ENCODE data around the gene EYA4. TPM values are rescaled to one million over a fixed set of nuclear protein-coding genes. Genes with fewer than 3 reads are reported as not detected.

EYA4 gene
- total and polyA plus RNA-seq, 5 donors from 2014 or later = not detected

- no peaks in the 10 kb centered on the region for H3K9me3 ChIP-seq (ENCODE audit: control insufficient read depth in 2 of 2, low read length in 2 of 2)
- no peak overlapping the region for H3K4me3 ChIP-seq (ENCODE audit: low read depth, low read length)
- no peaks in the 10 kb centered on the region for H3K4me1 Mint-ChIP-seq
- no peaks in the 10 kb centered on the region for H3K36me3 ChIP-seq (ENCODE audit: control insufficient read depth, insufficient read depth, low read length)
- DNase-seq = no peak
- no peaks in the 10 kb centered on the region for H3K4me1 ChIP-seq (ENCODE audit: control insufficient read depth, insufficient read depth, low read length, poor library complexity, severe bottlenecking)
- H3K27me3 ChIP-seq (ENCODE audit: control insufficient read depth, insufficient read depth, low read length) = no peaks in the 10 kb centered on the region
- H3K4me3 Mint-ChIP-seq = no peak overlapping the region
- no peaks in the 10 kb centered on the region for H3K9me3 Mint-ChIP-seq
- ATAC-seq (ENCODE audit: low read depth in 2 of 2) = no peak
- no peak overlapping the region for H3K27ac Mint-ChIP-seq
- no peaks in the 10 kb centered on the region for H3K27me3 Mint-ChIP-seq
- H3K36me3 Mint-ChIP-seq = no peaks in the 10 kb centered on the region
- no peak overlapping the region for H3K27ac ChIP-seq (ENCODE audit: insufficient read depth, low read length, poor library complexity, severe bottlenecking)
Observed at GRCh38 chr6:133341607-133342158, 100.5 kb downstream of the EYA4 start.

DNA sequence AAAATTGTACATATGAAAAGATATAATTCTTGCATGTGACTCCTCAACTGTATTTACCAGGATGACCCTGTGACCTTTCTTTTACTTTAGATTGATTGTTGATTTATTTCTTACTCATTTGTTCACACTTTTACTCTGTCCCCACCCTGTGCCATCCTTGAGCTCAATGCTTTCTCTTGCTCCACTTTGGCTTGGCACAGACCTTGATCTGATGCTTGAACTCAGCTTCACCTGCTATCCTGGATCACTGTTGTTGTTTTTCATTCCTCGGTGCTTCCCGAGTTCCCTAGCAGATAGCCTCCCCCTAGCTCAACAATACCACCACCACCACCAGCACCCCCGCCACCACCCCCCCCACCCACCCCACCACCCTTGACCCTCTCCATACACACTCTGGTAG, 102.1 kb downstream of the EYA4 start:
- Histone ChIP-seq H3K36me3 (ENCODE audit: control insufficient read depth, insufficient read depth, low read length) (no peaks in the 10 kb centered on the region), H3K9me3 (ENCODE audit: control insufficient read depth in 2 of 2, low read length in 2 of 2) (no peaks in the 10 kb centered on the region), H3K27me3 (ENCODE audit: control insufficient read depth, insufficient read depth, low read length) (no peaks in the 10 kb centered on the region), H3K4me1 (ENCODE audit: control insufficient read depth, insufficient read depth, low read length, poor library complexity, severe bottlenecking) (no peaks in the 10 kb centered on the region), H3K27ac (ENCODE audit: insufficient read depth, low read length, poor library complexity, severe bottlenecking) (no peak overlapping the region), H3K4me3 (ENCODE audit: low read depth, low read length) (no peak overlapping the region)
- Mint-ChIP-seq H3K4me1 (no peaks in the 10 kb centered on the region), H3K27ac (no peak overlapping the region), H3K9me3 (no peaks in the 10 kb centered on the region), H3K4me3 (no peak overlapping the region), H3K36me3 (no peaks in the 10 kb centered on the region), H3K27me3 (no peaks in the 10 kb centered on the region)
- no peak for ATAC-seq (ENCODE audit: low read depth in 2 of 2)
- no peak for DNase-seq

DNA sequence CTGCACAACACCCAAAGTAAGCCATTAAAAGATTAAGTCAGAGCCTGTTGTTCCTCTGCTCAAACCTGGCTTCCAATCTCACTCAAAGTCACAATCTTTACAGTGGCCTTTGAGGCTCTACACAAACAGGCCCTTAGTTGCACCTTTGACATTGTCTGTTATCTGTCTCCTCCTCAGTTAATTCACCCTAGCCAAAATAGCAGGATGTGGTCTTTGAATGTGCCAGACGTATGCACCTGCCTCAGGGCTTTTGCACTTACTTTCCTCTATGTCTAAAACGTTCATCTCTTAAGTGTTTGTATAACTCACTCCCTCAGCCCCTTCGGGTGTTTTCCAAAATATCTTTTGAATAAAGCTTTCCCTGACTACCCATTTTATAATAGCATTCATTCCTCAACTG, 107.7 kb downstream of the EYA4 start:
- no peak overlapping the region for H3K27ac ChIP-seq (ENCODE audit: insufficient read depth, low read length, poor library complexity, severe bottlenecking)
- Mint-ChIP-seq H3K36me3 (no peaks in the 10 kb centered on the region), H3K4me1 (no peaks in the 10 kb centered on the region), H3K4me3 (no peak overlapping the region), H3K9me3 (peaks cover 0 to 2% (median 0%) of the 10 kb centered on the region in 7 donors), H3K27me3 (no peaks in the 10 kb centered on the region), H3K27ac (no peak overlapping the region)
- H3K4me1 ChIP-seq (ENCODE audit: control insufficient read depth, insufficient read depth, low read length, poor library complexity, severe bottlenecking) = no peaks in the 10 kb centered on the region
- no peak overlapping the region for H3K4me3 ChIP-seq (ENCODE audit: low read depth, low read length)
- ATAC-seq (ENCODE audit: low read depth in 2 of 2) = no peak
- DNase-seq = no peak
- no peaks in the 10 kb centered on the region for H3K9me3 ChIP-seq (ENCODE audit: control insufficient read depth in 2 of 2, low read length in 2 of 2)
- H3K36me3 ChIP-seq (ENCODE audit: control insufficient read depth, insufficient read depth, low read length) = no peaks in the 10 kb centered on the region
- H3K27me3 ChIP-seq (ENCODE audit: control insufficient read depth, insufficient read depth, low read length) = no peaks in the 10 kb centered on the region

DNA sequence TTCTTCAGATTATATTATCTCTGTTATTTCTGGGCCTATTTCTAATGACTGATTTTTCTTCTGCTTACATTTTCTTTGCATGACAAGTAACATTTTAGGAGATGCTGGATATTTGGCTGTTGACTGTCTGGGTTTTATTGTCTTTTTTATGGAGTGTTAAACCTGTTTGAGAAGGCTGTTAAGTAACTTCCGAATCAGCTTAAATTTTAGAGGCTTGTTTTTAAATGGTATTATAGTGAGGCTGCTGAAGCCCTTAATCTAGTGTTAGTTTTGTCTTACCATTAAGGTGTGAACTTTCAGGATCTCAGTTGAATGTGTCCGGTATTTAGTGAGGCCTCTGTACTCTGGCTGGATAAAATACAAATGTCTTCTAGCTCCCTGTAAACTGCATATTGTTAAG, 109.8 kb downstream of the EYA4 start:
- Histone ChIP-seq H3K36me3 (ENCODE audit: control insufficient read depth, insufficient read depth, low read length) (no peaks in the 10 kb centered on the region), H3K27ac (ENCODE audit: insufficient read depth, low read length, poor library complexity, severe bottlenecking) (no peak overlapping the region), H3K9me3 (ENCODE audit: control insufficient read depth in 2 of 2, low read length in 2 of 2) (no peaks in the 10 kb centered on the region), H3K4me3 (ENCODE audit: low read depth, low read length) (no peak overlapping the region), H3K27me3 (ENCODE audit: control insufficient read depth, insufficient read depth, low read length) (no peaks in the 10 kb centered on the region), H3K4me1 (ENCODE audit: control insufficient read depth, insufficient read depth, low read length, poor library complexity, severe bottlenecking) (no peaks in the 10 kb centered on the region)
- Mint-ChIP-seq H3K27ac (no peak overlapping the region), H3K4me1 (no peaks in the 10 kb centered on the region), H3K27me3 (no peaks in the 10 kb centered on the region), H3K4me3 (no peak overlapping the region), H3K36me3 (no peaks in the 10 kb centered on the region), H3K9me3 (peaks cover 0 to 3% (median 0%) of the 10 kb centered on the region in 7 donors)
- ATAC-seq (ENCODE audit: low read depth in 2 of 2) (no peak), DNase-seq (no peak)

DNA sequence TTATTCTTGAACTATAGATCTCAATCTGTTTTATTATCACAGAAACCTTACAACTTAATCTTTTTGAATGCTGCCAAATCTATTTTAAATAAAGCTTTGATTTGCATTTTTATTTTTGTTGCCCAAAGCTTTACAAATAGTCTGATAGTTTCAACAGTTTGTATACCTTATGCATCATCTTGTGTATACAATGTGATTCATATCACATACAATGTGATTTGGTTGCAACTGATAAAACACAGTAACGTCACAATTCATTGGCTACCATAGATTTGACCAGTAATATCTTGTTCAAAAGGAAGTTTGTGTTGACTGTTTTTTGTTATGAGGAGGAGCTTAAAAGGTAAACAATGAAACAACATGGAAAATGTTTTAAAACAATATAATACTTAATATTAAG, 110.9 kb downstream of the EYA4 start:
- DNase-seq = no peak
- Mint-ChIP-seq H3K4me3 (no peak overlapping the region), H3K27me3 (no peaks in the 10 kb centered on the region), H3K36me3 (no peaks in the 10 kb centered on the region), H3K4me1 (no peaks in the 10 kb centered on the region), H3K27ac (no peak overlapping the region), H3K9me3 (peaks cover 0 to 5% (median 0%) of the 10 kb centered on the region in 7 donors)
- Histone ChIP-seq H3K27me3 (ENCODE audit: control insufficient read depth, insufficient read depth, low read length) (no peaks in the 10 kb centered on the region), H3K4me1 (ENCODE audit: control insufficient read depth, insufficient read depth, low read length, poor library complexity, severe bottlenecking) (no peaks in the 10 kb centered on the region), H3K36me3 (ENCODE audit: control insufficient read depth, insufficient read depth, low read length) (no peaks in the 10 kb centered on the region), H3K27ac (ENCODE audit: insufficient read depth, low read length, poor library complexity, severe bottlenecking) (no peak overlapping the region), H3K4me3 (ENCODE audit: low read depth, low read length) (no peak overlapping the region), H3K9me3 (ENCODE audit: control insufficient read depth in 2 of 2, low read length in 2 of 2) (no peaks in the 10 kb centered on the region)
- no peak for ATAC-seq (ENCODE audit: low read depth in 2 of 2)

GRCh38 chr6:133353061-133353460, 111.9 kb downstream of the EYA4 start:
- no peaks in the 10 kb centered on the region for H3K4me1 Mint-ChIP-seq
- Histone ChIP-seq H3K4me1 (ENCODE audit: control insufficient read depth, insufficient read depth, low read length, poor library complexity, severe bottlenecking) (no peaks in the 10 kb centered on the region), H3K36me3 (ENCODE audit: control insufficient read depth, insufficient read depth, low read length) (no peaks in the 10 kb centered on the region), H3K27ac (ENCODE audit: insufficient read depth, low read length, poor library complexity, severe bottlenecking) (no peak overlapping the region), H3K9me3 (ENCODE audit: control insufficient read depth in 2 of 2, low read length in 2 of 2) (no peaks in the 10 kb centered on the region), H3K27me3 (ENCODE audit: control insufficient read depth, insufficient read depth, low read length) (no peaks in the 10 kb centered on the region), H3K4me3 (ENCODE audit: low read depth, low read length) (no peak overlapping the region)
- H3K9me3 Mint-ChIP-seq = peaks cover 0 to 5% (median 0%) of the 10 kb centered on the region in 7 donors
- no peaks in the 10 kb centered on the region for H3K27me3 Mint-ChIP-seq
- no peaks in the 10 kb centered on the region for H3K36me3 Mint-ChIP-seq
- no peak overlapping the region for H3K27ac Mint-ChIP-seq
- H3K4me3 Mint-ChIP-seq = no peak overlapping the region
- DNase-seq = no peak
- no peak for ATAC-seq (ENCODE audit: low read depth in 2 of 2)

DNA sequence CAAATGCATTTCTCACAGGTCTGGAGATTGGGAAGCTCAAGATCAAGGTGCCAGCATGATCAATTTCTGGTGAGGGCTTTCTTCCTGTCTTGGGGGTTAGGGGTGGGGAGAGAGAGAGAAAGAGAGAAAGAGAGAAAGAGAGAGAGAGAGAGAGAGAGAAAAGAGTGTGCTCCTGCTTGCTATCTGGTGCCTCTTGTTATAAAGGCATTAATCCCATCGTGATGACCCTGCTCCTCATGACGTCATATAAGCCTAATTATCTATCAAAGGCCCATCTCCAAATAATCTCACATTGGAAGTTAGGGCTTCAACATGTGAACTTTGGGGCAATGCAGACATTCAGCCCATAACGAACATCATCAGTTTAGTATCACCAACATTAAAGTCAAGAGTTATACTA, 114.8 kb downstream of the EYA4 start:
- H3K4me3 Mint-ChIP-seq = no peak overlapping the region
- no peaks in the 10 kb centered on the region for H3K27me3 Mint-ChIP-seq

DNA sequence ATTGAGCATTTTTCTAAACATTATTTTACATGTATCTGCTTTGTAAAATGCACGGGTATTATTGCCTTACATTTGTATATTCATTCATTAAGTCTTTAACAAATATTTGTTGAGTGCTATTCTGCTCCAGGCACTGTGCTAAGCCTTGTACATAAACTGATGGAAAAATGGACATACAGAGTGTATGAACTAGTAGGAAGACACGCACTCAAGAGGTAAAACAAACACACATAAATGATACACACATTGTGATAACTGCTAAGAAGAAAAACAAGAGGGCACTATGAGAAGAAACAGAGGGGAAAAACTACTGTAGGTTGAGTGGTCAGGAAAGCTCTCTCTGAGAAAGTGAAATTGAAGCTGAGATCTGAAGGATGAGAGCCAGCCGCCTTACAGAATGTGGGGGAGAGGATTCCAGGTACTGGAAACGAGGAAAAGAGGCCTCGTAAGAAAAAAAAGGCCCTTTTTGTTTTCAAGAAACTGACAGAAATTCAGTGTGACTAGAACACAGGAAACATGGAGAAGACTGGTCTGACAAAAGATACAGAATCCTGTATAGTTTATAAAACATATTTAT, 117.5 kb downstream of the EYA4 start:
- Histone ChIP-seq H3K27me3 (ENCODE audit: control insufficient read depth, insufficient read depth, low read length) (no peaks in the 10 kb centered on the region), H3K27ac (ENCODE audit: insufficient read depth, low read length, poor library complexity, severe bottlenecking) (no peak overlapping the region), H3K36me3 (ENCODE audit: control insufficient read depth, insufficient read depth, low read length) (no peaks in the 10 kb centered on the region), H3K4me3 (ENCODE audit: low read depth, low read length) (no peak overlapping the region), H3K4me1 (ENCODE audit: control insufficient read depth, insufficient read depth, low read length, poor library complexity, severe bottlenecking) (no peaks in the 10 kb centered on the region), H3K9me3 (ENCODE audit: control insufficient read depth in 2 of 2, low read length in 2 of 2) (no peaks in the 10 kb centered on the region)
- no peaks in the 10 kb centered on the region for H3K36me3 Mint-ChIP-seq
- H3K4me3 Mint-ChIP-seq = no peak overlapping the region
- no peak for ATAC-seq (ENCODE audit: low read depth in 2 of 2)
- H3K4me1 Mint-ChIP-seq = no peaks in the 10 kb centered on the region
- no peak overlapping the region for H3K27ac Mint-ChIP-seq
- no peaks in the 10 kb centered on the region for H3K27me3 Mint-ChIP-seq
- peaks cover 0 to 3% (median 0%) of the 10 kb centered on the region in 7 donors for H3K9me3 Mint-ChIP-seq
- DNase-seq = no peak

More for the DNA sequence above, 114.8 kb downstream of the EYA4 start:
- peaks cover 0 to 3% (median 0%) of the 10 kb centered on the region in 7 donors for H3K9me3 Mint-ChIP-seq
- no peaks in the 10 kb centered on the region for H3K4me1 Mint-ChIP-seq
- no peak overlapping the region for H3K27ac Mint-ChIP-seq
- Histone ChIP-seq H3K27me3 (ENCODE audit: control insufficient read depth, insufficient read depth, low read length) (no peaks in the 10 kb centered on the region), H3K27ac (ENCODE audit: insufficient read depth, low read length, poor library complexity, severe bottlenecking) (no peak overlapping the region), H3K36me3 (ENCODE audit: control insufficient read depth, insufficient read depth, low read length) (no peaks in the 10 kb centered on the region), H3K4me1 (ENCODE audit: control insufficient read depth, insufficient read depth, low read length, poor library complexity, severe bottlenecking) (no peaks in the 10 kb centered on the region), H3K4me3 (ENCODE audit: low read depth, low read length) (no peak overlapping the region), H3K9me3 (ENCODE audit: control insufficient read depth in 2 of 2, low read length in 2 of 2) (no peaks in the 10 kb centered on the region)
- no peak for DNase-seq
- ATAC-seq (ENCODE audit: low read depth in 2 of 2) = no peak
- H3K36me3 Mint-ChIP-seq = no peaks in the 10 kb centered on the region
